ENCODE measurements around the gene TDG.

TDG gene

DNA sequence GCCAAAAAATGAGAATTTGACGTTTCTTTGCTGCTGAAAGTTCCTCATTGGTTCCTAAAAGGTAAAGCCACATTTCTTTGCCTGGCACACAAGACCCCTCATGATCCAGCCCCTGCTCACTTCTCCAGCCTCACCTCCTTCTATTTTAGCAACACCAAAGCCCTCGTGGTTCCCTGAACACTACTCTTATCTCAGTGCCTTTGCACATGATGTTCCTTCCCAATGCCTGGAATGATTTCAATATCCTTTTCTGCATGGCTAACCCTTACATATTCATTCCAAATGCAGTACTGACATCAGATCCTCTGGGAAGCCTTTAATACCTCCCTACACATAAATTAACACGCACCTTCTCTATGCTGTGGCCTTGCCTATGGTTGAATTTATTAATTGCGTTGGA, 44.4 kb downstream of the TDG start:
- no peaks in the 10 kb centered on the region for H3K79me2 ChIP-seq (ENCODE audit: insufficient read depth, low read length)
- no peak overlapping the region for H3K27ac ChIP-seq (ENCODE audit: low read depth, low read length, poor library complexity, severe bottlenecking)
- H3K4me1 ChIP-seq (ENCODE audit: insufficient read depth, low read length, severe bottlenecking): no peaks in the 10 kb centered on the region
- no peak overlapping the region for H3K4me2 ChIP-seq (ENCODE audit: low read length)
- no peak overlapping the region for H3K9ac ChIP-seq (ENCODE audit: low read length)
- TF ChIP-seq EZH2 (IDR thresholded peaks at IDR 0.05; ENCODE audit: borderline replicate concordance, low read length): no peak
- TF ChIP-seq, protein P1, sequence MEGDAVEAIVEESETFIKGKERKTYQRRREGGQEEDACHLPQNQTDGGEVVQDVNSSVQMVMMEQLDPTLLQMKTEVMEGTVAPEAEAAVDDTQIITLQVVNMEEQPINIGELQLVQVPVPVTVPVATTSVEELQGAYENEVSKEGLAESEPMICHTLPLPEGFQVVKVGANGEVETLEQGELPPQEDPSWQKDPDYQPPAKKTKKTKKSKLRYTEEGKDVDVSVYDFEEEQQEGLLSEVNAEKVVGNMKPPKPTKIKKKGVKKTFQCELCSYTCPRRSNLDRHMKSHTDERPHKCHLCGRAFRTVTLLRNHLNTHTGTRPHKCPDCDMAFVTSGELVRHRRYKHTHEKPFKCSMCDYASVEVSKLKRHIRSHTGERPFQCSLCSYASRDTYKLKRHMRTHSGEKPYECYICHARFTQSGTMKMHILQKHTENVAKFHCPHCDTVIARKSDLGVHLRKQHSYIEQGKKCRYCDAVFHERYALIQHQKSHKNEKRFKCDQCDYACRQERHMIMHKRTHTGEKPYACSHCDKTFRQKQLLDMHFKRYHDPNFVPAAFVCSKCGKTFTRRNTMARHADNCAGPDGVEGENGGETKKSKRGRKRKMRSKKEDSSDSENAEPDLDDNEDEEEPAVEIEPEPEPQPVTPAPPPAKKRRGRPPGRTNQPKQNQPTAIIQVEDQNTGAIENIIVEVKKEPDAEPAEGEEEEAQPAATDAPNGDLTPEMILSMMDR (IDR thresholded peaks at IDR 0.05; ENCODE audit: low read length): no peak
- H3K9me3 ChIP-seq (ENCODE audit: low read length): no peaks in the 10 kb centered on the region
- no peaks in the 10 kb centered on the region for H3K36me3 ChIP-seq (ENCODE audit: insufficient read depth, low read length)
- H3K27me3 ChIP-seq (ENCODE audit: insufficient read depth, low read length): no peaks in the 10 kb centered on the region
- H3F3A ChIP-seq (ENCODE audit: insufficient read depth, low read length): no peaks in the 10 kb centered on the region
- no peaks in the 10 kb centered on the region for H3K9me2 ChIP-seq (ENCODE audit: low read depth, low read length)
- H4K20me1 ChIP-seq (ENCODE audit: insufficient read depth, low read length): no peaks in the 10 kb centered on the region
- H3K4me3 ChIP-seq (ENCODE audit: low read depth, low read length, poor library complexity, severe bottlenecking): no peak overlapping the region
- H2AFZ ChIP-seq (ENCODE audit: low read length): no peak overlapping the region

DNA sequence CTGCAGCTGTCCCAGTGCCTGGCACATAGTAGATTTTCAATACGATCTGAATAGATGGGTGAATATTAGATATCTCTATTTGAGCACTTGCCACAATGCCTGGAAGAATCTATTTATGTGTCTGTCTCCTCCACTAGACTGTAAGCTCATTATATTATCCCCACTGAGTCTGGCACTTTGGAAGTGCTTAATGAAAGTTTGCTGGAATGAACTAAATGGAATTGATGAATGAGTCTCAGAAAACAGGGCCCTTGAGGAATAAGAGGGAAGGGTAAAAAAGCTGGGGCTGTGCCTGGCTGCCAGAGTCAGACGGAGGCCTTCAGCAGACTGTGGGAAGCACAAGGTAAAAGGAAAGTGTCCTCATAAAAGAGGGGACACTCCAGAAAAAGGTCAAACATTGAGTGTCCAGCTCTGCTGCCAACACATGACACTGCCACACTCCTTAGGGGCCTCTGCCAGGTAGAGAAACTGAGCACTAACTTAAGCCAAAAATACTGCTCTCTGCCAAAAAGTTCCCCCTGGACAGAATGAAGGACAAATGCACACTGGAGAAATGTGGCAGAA, 45.0 kb downstream of the TDG start:
- Histone ChIP-seq H3K4me1 (ENCODE audit: insufficient read depth, low read length, severe bottlenecking) (no peaks in the 10 kb centered on the region), H3K27me3 (ENCODE audit: insufficient read depth, low read length) (no peaks in the 10 kb centered on the region), H3K4me2 (ENCODE audit: low read length) (no peak overlapping the region)

GRCh38 chr12:104011253-104011652, 45.6 kb downstream of the TDG start:
- H3K4me2 ChIP-seq (ENCODE audit: low read length): no peak overlapping the region

More for the DNA sequence above, 45.0 kb downstream of the TDG start:
- Histone ChIP-seq H3K9ac (ENCODE audit: low read length) (no peak overlapping the region), H4K20me1 (ENCODE audit: insufficient read depth, low read length) (no peaks in the 10 kb centered on the region), H3K79me2 (ENCODE audit: insufficient read depth, low read length) (no peaks in the 10 kb centered on the region), H3K36me3 (ENCODE audit: insufficient read depth, low read length) (no peaks in the 10 kb centered on the region), H3K27ac (ENCODE audit: low read depth, low read length, poor library complexity, severe bottlenecking) (no peak overlapping the region), H3F3A (ENCODE audit: insufficient read depth, low read length) (no peaks in the 10 kb centered on the region), H2AFZ (ENCODE audit: low read length) (no peak overlapping the region), H3K4me3 (ENCODE audit: low read depth, low read length, poor library complexity, severe bottlenecking) (no peak overlapping the region), H3K9me3 (ENCODE audit: low read length) (no peaks in the 10 kb centered on the region), H3K9me2 (ENCODE audit: low read depth, low read length) (no peaks in the 10 kb centered on the region)
- no peak for TF ChIP-seq EZH2 (IDR thresholded peaks at IDR 0.05; ENCODE audit: borderline replicate concordance, low read length)
- TF ChIP-seq, protein P1 (IDR thresholded peaks at IDR 0.05; ENCODE audit: low read length): no peak

More at GRCh38 chr12:104011253-104011652, 45.6 kb downstream of the TDG start:
- Histone ChIP-seq H3F3A (ENCODE audit: insufficient read depth, low read length) (no peaks in the 10 kb centered on the region), H3K9ac (ENCODE audit: low read length) (no peak overlapping the region), H3K4me1 (ENCODE audit: insufficient read depth, low read length, severe bottlenecking) (no peaks in the 10 kb centered on the region), H3K27me3 (ENCODE audit: insufficient read depth, low read length) (no peaks in the 10 kb centered on the region), H3K9me2 (ENCODE audit: low read depth, low read length) (no peaks in the 10 kb centered on the region), H3K27ac (ENCODE audit: low read depth, low read length, poor library complexity, severe bottlenecking) (no peak overlapping the region), H3K9me3 (ENCODE audit: low read length) (no peaks in the 10 kb centered on the region), H2AFZ (ENCODE audit: low read length) (no peak overlapping the region), H3K4me3 (ENCODE audit: low read depth, low read length, poor library complexity, severe bottlenecking) (no peak overlapping the region), H4K20me1 (ENCODE audit: insufficient read depth, low read length) (no peaks in the 10 kb centered on the region), H3K36me3 (ENCODE audit: insufficient read depth, low read length) (no peaks in the 10 kb centered on the region), H3K79me2 (ENCODE audit: insufficient read depth, low read length) (no peaks in the 10 kb centered on the region)
- TF ChIP-seq, protein P1 (IDR thresholded peaks at IDR 0.05; ENCODE audit: low read length): no peak
- TF ChIP-seq EZH2 (IDR thresholded peaks at IDR 0.05; ENCODE audit: borderline replicate concordance, low read length): no peak
